Measurements from ENCODE around the gene SPACA4. TPM values are rescaled to one million over a fixed set of nuclear protein-coding genes. Genes with fewer than 3 reads are reported as not detected.
"Not testable (repeated sequence)": the region's sequence is repeated elsewhere in the genome, so short reads cannot be mapped to it uniquely, and the experiment has no call there.

Gene SPACA4
- total RNA-seq, 4 donors from 2014 or later: not detected

DNA sequence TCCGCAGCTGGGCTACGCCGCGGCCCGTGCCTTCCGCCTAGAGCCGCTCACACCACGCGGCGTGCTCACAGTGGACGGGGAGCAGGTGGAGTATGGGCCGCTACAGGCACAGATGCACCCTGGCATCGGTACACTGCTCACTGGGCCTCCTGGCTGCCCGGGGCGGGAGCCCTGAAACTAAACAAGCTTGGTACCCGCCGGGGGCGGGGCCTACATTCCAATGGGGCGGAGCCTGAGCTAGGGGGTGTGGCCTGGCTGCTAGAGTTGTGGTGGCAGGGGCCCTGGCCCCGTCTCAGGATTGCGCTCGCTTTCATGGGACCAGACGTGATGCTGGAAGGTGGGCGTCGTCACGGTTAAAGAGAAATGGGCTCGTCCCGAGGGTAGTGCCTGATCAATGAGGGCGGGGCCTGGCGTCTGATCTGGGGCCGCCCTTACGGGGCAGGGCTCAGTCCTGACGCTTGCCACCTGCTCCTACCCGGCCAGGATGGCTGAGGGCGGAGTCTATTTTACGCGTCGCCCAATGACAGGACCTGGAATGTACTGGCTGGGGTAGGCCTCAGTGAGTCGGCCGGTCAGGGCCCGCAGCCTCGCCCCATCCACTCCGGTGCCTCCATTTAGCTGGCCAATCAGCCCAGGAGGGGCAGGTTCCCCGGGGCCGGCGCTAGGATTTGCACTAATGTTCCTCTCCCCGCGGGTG lies 23.2 kb downstream of the SPACA4 start:
- no peaks in the 10 kb centered on the region for H3K27me3 ChIP-seq
- TF ChIP-seq, protein P1, sequence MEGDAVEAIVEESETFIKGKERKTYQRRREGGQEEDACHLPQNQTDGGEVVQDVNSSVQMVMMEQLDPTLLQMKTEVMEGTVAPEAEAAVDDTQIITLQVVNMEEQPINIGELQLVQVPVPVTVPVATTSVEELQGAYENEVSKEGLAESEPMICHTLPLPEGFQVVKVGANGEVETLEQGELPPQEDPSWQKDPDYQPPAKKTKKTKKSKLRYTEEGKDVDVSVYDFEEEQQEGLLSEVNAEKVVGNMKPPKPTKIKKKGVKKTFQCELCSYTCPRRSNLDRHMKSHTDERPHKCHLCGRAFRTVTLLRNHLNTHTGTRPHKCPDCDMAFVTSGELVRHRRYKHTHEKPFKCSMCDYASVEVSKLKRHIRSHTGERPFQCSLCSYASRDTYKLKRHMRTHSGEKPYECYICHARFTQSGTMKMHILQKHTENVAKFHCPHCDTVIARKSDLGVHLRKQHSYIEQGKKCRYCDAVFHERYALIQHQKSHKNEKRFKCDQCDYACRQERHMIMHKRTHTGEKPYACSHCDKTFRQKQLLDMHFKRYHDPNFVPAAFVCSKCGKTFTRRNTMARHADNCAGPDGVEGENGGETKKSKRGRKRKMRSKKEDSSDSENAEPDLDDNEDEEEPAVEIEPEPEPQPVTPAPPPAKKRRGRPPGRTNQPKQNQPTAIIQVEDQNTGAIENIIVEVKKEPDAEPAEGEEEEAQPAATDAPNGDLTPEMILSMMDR (IDR thresholded peaks at IDR 0.05): no peak
- ATAC-seq: peak; percentile 50
- peaks cover 8 to 75% (median 35%) of the 10 kb centered on the region in 3 donors for H3K4me1 ChIP-seq
- WGBS, 2 donors (ENCODE audit: low coverage in 1 of 2): 60% methylated on average over 4 of the region's 48 CpGs; no CpG with 5 or more reads in 1 of the 2 donors
- peaks cover 0 to 52% of the 10 kb centered on the region in 2 donors for H3K36me3 ChIP-seq
- H3K4me3 ChIP-seq: peak overlapping the region in 1 of 2 donors; percentile 5
- peak overlapping the region; percentile 41 to 98 (median 89) for H3K27ac ChIP-seq
- no peaks in the 10 kb centered on the region for H3K9me3 ChIP-seq

DNA sequence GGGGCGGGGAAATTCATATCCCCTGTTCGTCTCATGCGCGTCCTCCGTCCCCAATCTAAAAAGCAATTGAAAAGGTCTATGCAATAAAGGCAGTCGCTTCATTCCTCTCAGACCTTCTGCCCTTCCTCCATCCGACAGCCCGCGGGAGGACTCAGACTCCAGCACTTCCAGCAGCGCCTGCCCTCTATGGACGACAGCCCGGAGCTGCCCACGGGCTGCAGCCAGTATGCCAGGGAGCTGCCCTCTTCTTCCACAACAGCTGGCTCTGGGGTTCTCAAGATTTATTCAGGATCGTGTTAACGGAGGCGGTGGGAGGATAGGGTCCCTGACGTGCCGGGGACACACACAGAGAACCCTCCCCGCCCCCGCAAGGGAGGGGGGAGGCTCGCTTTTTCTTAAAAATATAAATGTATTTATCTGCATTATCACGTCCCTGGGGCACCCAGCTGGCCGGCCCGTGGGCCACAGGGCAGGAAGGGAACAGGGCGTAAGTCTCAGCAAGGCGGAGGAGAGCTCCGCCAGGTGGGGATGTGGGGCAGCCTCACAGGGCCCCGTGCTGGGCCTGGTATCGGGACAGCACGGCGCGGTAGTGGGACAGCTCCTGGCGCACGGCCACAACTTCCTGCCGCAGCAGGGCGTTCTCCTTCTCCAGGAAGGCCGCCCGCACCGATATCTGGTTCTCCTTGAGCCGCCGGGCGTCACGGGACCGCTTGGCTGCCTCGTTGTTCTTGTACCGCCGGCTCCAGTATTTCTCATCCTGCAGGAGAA lies 23.9 kb downstream of the SPACA4 start:
- peaks cover 0 to 52% of the 10 kb centered on the region in 2 donors for H3K36me3 ChIP-seq
- no CpG with 5 or more reads among the region's 47 CpGs for WGBS, 2 donors (ENCODE audit: low coverage in 1 of 2)
- H3K27me3 ChIP-seq: no peaks in the 10 kb centered on the region
- TF ChIP-seq, protein P1 (IDR thresholded peaks at IDR 0.05): peak in 1 of 4 experiments; percentile 38
- TF ChIP-seq POLR2AphosphoS5 (IDR thresholded peaks at IDR 0.05): no peak
- no peak for TF ChIP-seq EP300 (IDR thresholded peaks at IDR 0.05)
- peak overlapping the region in 1 of 2 donors; percentile 5 for H3K4me3 ChIP-seq
- H3K27ac ChIP-seq: peak overlapping the region; percentile 41 to 98 (median 89)
- H3K4me1 ChIP-seq: peaks cover 10 to 75% (median 35%) of the 10 kb centered on the region in 3 donors
- ATAC-seq: peak; percentile 23
- H3K9me3 ChIP-seq: no peaks in the 10 kb centered on the region

DNA sequence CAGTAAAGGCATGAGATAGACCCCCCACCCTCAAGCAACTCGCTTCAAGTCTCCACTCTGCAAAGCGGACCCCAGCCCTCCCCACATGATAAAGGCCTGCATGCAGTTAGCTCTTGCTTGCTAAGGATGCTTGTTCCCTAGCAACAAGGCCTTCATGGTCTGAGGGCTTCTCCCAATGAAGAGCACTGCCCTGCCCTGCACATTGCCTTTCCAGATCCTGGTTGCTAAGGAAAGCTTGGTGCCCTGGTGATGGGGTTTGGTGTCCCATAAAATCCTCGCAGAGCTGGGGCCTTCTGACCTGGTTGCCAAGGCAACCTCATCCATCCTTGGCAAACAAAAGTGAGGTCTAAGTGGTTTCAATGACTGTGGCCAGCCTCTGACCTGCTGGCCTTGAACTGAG lies 24.7 kb downstream of the SPACA4 start:
- peaks cover 0 to 46% of the 10 kb centered on the region in 2 donors for H3K36me3 ChIP-seq

DNA sequence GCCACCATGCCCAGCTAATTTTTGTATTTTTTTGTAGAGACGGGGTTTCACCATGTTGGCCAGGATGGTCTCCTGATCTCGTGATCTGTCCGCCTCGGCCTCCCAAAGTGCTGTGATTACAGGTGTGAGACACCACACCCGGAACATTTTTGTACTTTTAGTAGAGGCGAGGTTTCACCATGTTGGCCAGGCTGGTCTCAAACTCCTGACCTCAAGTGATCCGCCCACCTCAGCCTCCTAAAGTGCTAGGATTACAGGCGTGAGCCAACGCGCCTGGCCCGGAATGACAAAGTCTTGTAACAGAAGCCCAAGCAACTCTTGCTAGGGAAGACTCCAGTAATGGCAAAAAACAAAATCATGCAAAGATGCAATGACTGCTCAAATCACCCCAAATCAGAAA lies 25.7 kb downstream of the SPACA4 start:
- not testable (repeated sequence) for H3K9me3 ChIP-seq, H3K27me3 ChIP-seq, H3K4me3 ChIP-seq, ATAC-seq
- peak overlapping the region in 3 of 4 donors; percentile 92 to 98 (median 93) for H3K27ac ChIP-seq
- WGBS, 2 donors (ENCODE audit: low coverage in 1 of 2): 94% methylated on average over 5 of the region's 11 CpGs; no CpG with 5 or more reads in 1 of the 2 donors
- H3K36me3 ChIP-seq: peaks cover 0 to 36% of the 10 kb centered on the region in 2 donors
- peaks cover 10 to 86% (median 41%) of the 10 kb centered on the region in 3 donors for H3K4me1 ChIP-seq

More for the DNA sequence above, 24.7 kb downstream of the SPACA4 start:
- 70% methylated on average over 2 of the region's 3 CpGs; no CpG with 5 or more reads in 1 of the 2 donors for WGBS, 2 donors (ENCODE audit: low coverage in 1 of 2)
- H3K4me1 ChIP-seq: peaks cover 10 to 77% (median 36%) of the 10 kb centered on the region in 3 donors
- no peaks in the 10 kb centered on the region for H3K9me3 ChIP-seq
- H3K27me3 ChIP-seq: no peaks in the 10 kb centered on the region
- H3K27ac ChIP-seq: peak overlapping the region; percentile 1 to 98 (median 89)
- H3K4me3 ChIP-seq: peak overlapping the region in 1 of 2 donors; percentile 5
- TF ChIP-seq POLR2A (IDR thresholded peaks at IDR 0.05) (no peak), EP300 (IDR thresholded peaks at IDR 0.05) (no peak), POLR2AphosphoS5 (IDR thresholded peaks at IDR 0.05) (no peak)
- TF ChIP-seq, protein P1 (IDR thresholded peaks at IDR 0.05): no peak
- no peak for ATAC-seq

DNA sequence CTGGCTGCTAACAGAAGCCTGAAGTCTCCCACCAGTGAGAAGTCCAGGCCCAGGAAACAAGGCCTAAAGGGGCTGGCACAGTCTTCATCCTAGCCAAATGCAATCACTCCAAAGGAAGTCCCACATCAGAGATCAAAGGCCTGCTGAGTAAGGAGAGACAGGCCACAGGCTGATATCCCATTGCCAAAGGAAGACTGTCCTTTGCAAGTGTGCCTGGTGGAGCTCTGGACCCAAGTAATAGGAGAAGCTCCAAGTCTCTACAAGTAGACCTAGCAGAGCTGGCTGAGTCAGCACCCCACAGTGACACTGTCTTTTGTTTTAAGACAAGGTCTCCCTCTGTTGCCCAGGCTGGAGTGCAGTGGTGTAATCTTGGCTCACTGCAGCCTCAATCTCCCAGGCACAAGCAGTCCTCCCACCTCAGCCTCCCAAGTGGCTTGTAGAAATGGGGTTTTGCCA lies 26.2 kb downstream of the SPACA4 start:
- no peaks in the 10 kb centered on the region for H3K27me3 ChIP-seq
- H3K9me3 ChIP-seq: no peaks in the 10 kb centered on the region
- no peak for ATAC-seq
- H3K4me1 ChIP-seq: peaks cover 10 to 86% (median 41%) of the 10 kb centered on the region in 3 donors
- H3K4me3 ChIP-seq: no peak overlapping the region
- peak overlapping the region in 3 of 4 donors; percentile 92 to 98 (median 93) for H3K27ac ChIP-seq
- TF ChIP-seq, protein P1 (IDR thresholded peaks at IDR 0.05): no peak
- TF ChIP-seq POLR2A (IDR thresholded peaks at IDR 0.05) (no peak), EP300 (IDR thresholded peaks at IDR 0.05) (no peak), POLR2AphosphoS5 (IDR thresholded peaks at IDR 0.05) (no peak)
- peaks cover 0 to 32% of the 10 kb centered on the region in 2 donors for H3K36me3 ChIP-seq
